GM12892 (cell line): ENCODE results near the gene KRTAP10-4.
"Not testable (repeated sequence)": the region's sequence is repeated elsewhere in the genome, so short reads cannot be mapped to it uniquely, and the experiment has no call there.

ENCODE experiments used
- DNase-seq: peaks from one replicate; pipeline ENCODE4 v3.0.0; 2011; ENCODE audit not compliant: insufficient read length
- FAIRE-seq: peaks from 2 replicates; lab custom pipeline; 2011; peaks lifted over from hg19 to GRCh38; lab: Jason Lieb, UNC
- POLR2A ChIP-seq: IDR thresholded peaks from 2 replicates; pipeline ENCODE4 v1.6.1; 2011; ENCODE audit warnings: low read depth, low read length, control low read depth
- POLR2AphosphoS5 ChIP-seq: IDR thresholded peaks from 2 replicates; pipeline ENCODE4 v1.6.1; 2011; ENCODE audit warnings: low read depth, low read length, control low read depth
- TAF1 ChIP-seq: IDR thresholded peaks from 2 replicates; pipeline ENCODE4 v1.6.1; 2011; ENCODE audit warnings: low read depth, mild to moderate bottlenecking, control low read depth, low read length, borderline replicate concordance

Gene KRTAP10-4

DNA sequence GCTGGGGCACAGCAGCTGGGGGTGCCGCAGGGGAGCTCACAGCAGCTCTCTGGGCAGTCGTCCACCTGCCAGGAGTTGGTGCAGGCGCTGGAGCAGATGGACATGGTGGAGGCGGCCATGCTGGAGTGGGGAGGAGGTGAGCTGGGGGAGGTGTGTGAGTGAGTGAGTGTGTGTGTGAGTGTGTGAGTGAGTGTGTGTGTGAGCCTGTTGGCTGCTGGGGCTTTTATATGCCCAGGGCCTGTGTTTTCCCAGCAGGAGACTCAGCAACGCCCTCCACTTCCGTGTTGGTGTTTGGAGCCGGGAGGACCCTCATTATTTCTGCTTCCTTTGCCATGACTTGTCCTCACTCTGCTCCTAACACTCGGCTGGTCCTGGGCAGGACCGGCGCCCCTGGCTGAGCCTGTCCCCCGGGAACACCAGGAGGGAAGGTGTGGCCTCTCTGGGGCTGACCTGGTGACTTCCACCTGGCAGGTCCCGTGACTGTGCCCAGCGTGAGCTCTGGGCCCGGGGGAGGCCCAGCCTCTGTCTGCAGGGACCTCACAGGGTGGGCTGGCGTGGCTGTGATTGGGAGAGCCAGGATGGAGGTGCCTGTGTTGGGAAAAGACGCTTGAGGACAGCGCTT lies 22.1 kb upstream of the KRTAP10-4 start, which contains the start of gene KRTAP10-2:
KRTAP10-2 (minus strand) TSS at position 166 of the 622 bp plus-strand sequence; CDS start at position 119, 47 bp downstream.
- FAIRE-seq (no peak), DNase-seq (no peak)
- TF ChIP-seq POLR2A = no peak
- no peak for TF ChIP-seq TAF1
- no peak for TF ChIP-seq POLR2AphosphoS5

DNA sequence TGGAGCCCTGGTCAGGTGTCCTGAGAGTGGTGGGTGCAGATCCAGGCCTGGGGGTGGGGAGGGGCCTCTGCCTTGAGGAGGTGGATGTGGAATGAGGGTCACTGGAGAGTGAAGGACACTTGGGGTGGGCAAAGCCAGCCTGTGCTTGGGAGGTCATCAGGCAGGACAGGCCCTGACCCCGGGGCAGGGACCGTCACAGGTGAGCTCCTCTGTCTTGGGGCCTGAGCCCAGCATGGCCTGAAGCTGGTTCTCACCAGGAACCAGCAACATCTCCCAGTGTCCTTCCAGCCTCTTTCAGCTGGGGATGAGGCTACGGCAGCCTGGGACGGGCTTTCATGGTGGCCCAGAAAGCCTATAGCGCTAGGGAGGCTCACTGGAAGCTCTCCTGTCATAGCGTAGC lies 21.4 kb upstream of the KRTAP10-4 start:
- FAIRE-seq = no peak
- TF ChIP-seq POLR2AphosphoS5 (no peak), TAF1 (no peak), POLR2A (no peak)
- no peak for DNase-seq

DNA sequence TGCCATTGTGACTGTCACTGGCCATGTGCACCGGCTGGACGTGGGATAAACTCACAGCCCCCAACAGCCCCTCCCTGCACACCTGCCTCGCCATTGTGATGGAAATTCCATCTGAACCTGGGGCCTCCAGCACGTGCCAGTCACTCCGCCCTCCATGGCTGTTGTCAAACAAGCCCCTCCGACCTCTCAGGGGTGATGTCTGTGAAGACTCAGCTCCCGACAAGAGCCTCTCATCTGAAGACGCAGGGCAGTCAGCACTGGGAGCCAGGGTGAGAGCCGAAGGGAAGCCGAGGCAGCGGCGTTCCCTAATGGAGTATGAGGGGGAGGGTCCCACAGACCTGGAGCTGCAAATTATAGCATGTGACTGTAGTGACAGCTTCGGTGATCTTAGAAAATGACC lies 20.8 kb upstream of the KRTAP10-4 start:
- FAIRE-seq = no peak
- TF ChIP-seq POLR2AphosphoS5 (no peak), TAF1 (no peak), POLR2A (no peak)
- DNase-seq = no peak

DNA sequence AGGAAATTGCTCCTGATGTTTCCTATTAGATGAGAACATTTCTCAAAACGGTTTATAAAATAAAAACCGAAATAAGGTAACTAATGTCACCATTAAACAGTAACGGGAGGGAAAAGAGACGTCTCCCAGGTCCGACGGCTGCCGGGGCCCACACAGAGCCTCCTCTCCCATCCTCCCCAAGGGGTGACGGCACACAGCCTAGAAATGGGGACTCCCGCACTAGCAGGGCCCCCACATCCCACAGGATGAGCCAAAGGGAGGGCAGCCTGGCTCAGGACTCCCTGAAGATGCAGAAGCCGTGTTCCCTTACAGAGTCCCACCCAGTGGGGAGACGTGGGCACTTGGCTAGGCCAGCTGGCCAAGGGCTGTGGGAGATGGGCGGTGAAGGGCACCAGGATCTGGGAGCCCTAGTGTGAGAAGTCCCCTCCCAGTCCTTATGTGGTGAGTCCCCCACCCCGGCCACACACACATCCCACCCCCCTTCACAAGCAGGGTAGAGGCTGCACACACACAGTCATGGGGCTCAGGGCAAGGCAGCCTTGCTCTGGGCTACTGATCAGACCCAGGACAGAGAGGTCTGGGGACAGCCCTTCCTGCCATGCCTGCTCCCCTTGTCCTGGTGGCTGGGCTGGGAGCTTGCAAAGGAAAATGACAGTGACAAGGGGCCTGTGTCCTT lies 18.2 kb upstream of the KRTAP10-4 start:
- DNase-seq = no peak
- FAIRE-seq = no peak
- no peak for TF ChIP-seq POLR2AphosphoS5
- TF ChIP-seq TAF1 = no peak
- no peak for TF ChIP-seq POLR2A

DNA sequence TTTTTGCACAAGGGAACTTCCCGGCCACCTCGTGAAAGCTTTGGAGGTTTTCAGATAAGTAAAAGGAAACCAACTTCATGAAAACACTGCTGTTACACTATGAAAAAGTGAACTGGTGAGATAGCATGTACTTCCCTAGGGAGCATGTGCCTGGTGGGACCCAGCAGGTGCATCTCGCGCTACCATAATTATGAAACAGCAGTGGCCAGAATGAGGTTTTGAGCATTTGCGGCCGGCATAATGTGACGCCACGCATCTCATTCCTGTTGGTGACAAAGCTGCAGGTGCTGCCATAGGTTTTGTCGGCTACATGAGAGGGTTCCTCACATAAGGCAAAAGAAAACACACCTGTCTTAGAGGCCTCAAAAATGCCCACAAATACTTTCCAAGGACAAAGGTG lies 16.6 kb upstream of the KRTAP10-4 start:
- FAIRE-seq (no peak), DNase-seq (no peak)
- no peak for TF ChIP-seq POLR2AphosphoS5
- TF ChIP-seq TAF1 = no peak

DNA sequence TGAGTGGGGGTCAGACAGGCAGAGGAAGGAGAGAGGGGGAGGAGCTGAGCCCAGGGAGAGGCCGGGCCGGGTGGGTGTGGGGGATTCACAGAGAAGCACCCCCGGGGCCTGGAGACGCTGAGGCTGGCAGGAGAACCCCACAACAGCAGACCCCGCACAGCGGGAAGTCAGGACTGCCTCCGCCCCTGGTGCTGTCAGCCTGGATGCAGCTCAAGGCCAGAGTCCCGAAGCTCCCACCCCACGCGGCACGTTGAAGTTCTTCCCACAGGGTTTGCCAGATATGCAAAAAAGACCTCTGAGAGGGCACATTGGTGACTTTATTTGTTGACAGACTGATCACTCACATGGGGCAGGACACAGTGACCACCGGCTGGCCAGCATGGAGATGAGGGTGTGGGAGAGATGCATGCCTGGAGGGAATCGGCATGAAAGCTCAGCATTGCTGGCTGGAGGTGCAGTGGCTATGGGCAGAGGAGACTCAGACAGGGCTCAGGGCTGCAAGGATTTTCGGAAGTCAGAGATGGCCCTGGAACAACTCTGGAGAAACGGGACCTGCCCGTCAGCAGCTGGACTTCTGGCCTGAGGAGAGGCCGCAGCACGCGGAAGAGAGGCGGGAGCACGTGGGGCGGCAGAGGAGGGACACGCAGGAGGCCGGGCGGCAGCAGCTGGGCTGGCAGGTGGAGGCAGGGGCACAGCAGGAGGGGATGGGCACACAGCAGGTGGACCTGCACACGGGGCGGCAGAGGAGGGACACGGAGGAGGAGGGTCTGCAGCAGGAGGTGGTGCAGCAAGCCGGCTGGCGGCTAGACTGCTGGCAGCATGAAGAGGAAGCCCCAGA lies 15.8 kb upstream of the KRTAP10-4 start:
- FAIRE-seq (no peak), DNase-seq (no peak)
- TF ChIP-seq TAF1 (no peak), POLR2A (no peak), POLR2AphosphoS5 (no peak)

DNA sequence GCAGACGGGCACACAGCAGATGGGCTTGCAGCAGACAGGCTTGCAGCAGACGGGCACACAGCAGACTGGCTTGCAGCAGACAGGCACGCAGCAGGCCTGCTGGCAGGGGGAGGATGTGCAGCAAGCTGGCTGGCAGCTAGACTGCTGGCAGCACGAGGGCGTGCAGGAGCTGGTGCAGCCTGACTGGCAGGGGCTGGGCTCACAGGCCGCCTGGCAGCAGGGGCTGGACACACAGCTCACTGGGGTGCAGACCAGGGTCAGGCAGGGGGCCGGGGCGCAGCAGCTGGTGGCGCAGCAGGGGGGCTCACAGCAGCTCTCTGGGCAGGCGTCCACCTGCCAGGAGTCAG lies 15.2 kb upstream of the KRTAP10-4 start:
- not testable (repeated sequence) for FAIRE-seq, DNase-seq

DNA sequence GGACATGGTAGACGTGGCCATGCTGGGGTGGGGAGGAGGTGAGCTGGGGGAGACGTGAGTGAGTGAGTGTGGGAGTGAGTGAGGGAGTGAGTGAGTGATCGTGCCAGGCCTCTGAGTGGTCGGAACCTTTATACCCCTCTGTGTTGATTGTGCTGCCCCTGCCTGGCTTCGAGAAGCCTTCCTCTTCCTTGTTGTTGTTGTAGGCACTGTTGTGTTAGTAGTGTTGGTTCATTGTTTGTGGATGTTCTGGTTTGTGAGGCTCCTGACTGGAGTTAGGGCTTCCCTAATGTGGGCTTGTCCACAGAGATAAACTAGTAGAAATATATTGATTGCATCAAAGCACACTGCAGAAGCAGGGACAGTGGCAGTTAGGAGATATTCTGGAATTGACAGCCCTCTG lies 14.8 kb upstream of the KRTAP10-4 start, which contains the start of gene KRTAP10-3:
KRTAP10-3 (minus strand) TSS at position 101 of the 400 bp plus-strand sequence; CDS start at position 21, 80 bp downstream.
- TF ChIP-seq POLR2AphosphoS5 (no peak), POLR2A (no peak), TAF1 (no peak)
- FAIRE-seq = no peak
- DNase-seq = no peak

DNA sequence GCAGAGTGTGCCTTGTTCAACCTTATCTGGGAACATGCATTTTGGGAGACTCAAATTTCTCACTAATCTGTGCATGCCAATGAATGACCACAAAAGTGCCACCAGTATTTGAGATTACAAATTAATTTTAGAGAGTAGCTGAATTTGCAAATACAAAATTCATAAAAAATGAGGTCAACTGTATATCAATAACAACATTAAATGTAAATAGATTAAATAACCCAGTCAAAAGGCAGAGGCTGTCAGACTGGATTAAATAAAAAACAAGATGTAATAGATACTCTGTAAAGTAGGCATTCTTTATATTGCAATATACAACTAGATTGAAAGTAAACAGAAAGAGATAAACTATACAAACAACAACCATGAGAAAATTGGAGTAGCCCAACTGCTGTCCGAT lies 9.4 kb upstream of the KRTAP10-4 start:
- FAIRE-seq (no peak), DNase-seq (no peak)
- TF ChIP-seq TAF1 (no peak), POLR2AphosphoS5 (no peak), POLR2A (no peak)

DNA sequence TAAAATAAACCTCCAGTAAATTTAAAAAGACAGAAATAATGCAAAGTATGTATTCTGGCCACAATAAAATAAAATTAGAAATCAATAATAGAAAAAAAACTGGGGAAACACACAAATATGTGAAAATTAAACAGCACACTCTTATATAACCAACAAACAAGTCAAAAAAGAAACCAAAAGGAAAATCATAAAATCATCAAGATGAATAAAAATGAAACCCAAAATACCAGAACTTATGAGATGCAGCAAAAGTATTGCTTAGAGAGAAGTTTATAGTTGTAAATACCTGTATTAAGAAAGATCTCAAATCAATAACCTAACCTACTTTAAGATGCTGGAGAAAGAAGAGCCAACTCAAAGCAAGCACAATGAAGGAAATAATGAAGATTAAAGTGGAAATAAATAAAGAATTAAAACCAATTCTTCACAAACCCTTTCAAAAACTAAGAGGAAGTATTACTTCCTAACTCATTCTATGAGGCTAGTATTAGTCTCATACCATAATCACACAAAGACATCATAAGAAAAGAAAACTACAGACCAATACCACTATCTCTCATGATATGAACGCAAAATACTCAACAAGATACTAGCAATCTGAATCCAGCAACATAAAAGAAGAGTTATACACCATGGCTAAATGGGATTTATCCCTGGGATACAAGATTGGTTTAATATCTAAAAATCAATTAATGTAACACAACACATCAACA lies 8.5 kb upstream of the KRTAP10-4 start:
- DNase-seq (no peak), FAIRE-seq (no peak)
- TF ChIP-seq TAF1 = no peak

DNA sequence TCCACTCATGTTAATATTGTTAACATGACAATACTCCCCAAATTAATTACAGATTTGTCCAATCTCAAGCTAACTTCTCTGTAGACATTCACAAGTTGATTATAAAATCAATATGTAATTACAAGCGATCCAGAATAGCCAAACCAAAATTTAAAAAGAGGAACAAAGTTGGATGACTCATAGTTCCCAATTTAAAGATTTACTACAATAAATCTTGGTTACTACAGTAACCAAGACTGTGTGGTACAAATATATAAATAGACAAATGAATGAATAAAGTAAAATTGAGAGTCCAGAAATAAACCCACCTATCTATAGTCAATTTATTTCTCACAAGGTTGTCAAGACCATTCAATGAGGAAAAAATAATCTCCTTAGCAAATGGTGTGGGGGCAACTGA lies 7.1 kb upstream of the KRTAP10-4 start:
- TF ChIP-seq POLR2AphosphoS5 (no peak), POLR2A (no peak), TAF1 (no peak)
- FAIRE-seq = no peak
- no peak for DNase-seq
